ENCODE data around the gene NTRK3.

DNA sequence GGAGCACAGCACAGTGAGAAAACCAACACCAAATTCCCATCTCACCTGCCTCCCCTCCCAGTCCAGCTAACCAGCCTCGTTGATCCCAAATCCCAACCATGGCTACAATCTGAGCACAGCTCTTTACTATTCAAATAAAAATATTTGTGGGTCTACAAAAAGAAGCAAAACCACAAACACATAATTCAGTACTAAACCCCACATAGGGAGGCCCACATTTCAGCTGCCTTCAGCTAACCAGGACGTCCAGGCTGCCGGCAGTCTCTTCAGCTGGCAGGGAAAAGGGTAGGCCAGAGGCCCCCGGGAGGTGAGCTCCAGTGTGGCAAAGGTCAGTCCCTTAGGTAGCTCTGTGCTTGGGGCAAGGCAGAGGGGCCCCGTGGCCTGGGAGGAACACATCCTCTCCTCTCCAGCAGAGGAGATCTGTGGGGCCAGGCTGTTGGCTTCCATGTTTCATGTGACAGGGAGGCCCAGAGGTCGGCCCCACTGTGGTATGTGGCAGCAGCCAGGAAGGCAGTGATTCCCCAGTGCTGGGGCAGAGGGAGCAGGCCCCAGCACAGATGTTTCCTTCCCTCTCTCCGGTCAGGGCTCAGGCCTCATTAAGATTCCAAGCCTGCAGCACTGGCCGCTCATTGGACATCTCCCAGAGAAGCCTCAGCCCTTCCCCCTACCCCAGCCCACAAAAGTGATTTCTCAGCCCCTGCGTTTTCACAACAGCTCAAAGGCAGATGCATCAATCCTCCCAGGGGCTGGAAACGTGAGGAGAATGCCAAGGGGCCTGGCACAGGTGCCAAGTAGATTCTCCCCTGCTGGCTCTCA is 381.4 kb downstream of the NTRK3 start:
- TF ChIP-seq GATA2 (IDR thresholded peaks at IDR 0.05; ENCODE audit: low read depth, low read length) = no peak
- TF ChIP-seq GATA3 (IDR thresholded peaks at IDR 0.05; ENCODE audit: low read depth, low read length) = no peak

Measured in SH-SY5Y (cell line).